Activated CD8-positive, alpha-beta memory T cell treated with anti-CD3 and anti-CD28 coated beads, Interleukin-2, amount 50 U/mL, for 1 hour (primary cell): ENCODE data around the gene DDX31.

Source experiments
- DNase-seq: peaks from one replicate; pipeline ENCODE4 v3.0.0-alpha.2; 2020; ENCODE audit errors: extremely low read depth

The DDX31 gene

GRCh38 chr9:132596200-132596599, 73.6 kb downstream of the DDX31 start:
- no peak for DNase-seq

- DNase-seq, result no peak
These were observed 74.5 kb downstream of the DDX31 start for GRCh38 chr9:132595319-132595718.

GRCh38 chr9:132594412-132594811, 75.4 kb downstream of the DDX31 start:
- DNase-seq, result no peak

- no peak for DNase-seq
These were observed 77.3 kb downstream of the DDX31 start for GRCh38 chr9:132592451-132592850.

- no peak for DNase-seq
These were observed 78.0 kb downstream of the DDX31 start for GRCh38 chr9:132591751-132592314.

- DNase-seq, result no peak
These were observed 78.5 kb downstream of the DDX31 start for GRCh38 chr9:132591244-132591643.

GRCh38 chr9:132590318-132591182, 79.2 kb downstream of the DDX31 start:
- no peak for DNase-seq

- DNase-seq, result no peak
These were observed 79.8 kb downstream of the DDX31 start for GRCh38 chr9:132590037-132590317.

GRCh38 chr9:132589148-132590036, 80.4 kb downstream of the DDX31 start:
- DNase-seq, result no peak

GRCh38 chr9:132588501-132589147, 81.2 kb downstream of the DDX31 start:
- no peak for DNase-seq

GRCh38 chr9:132588098-132588497, 81.7 kb downstream of the DDX31 start:
- no peak for DNase-seq

GRCh38 chr9:132587592-132587955, 82.2 kb downstream of the DDX31 start:
- DNase-seq, result no peak

- DNase-seq, result no peak
These were observed 82.8 kb downstream of the DDX31 start for GRCh38 chr9:132586830-132587591.

- DNase-seq, result no peak
These were observed 83.6 kb downstream of the DDX31 start for GRCh38 chr9:132585954-132586829.

GRCh38 chr9:132584601-132585560, 84.9 kb downstream of the DDX31 start:
- DNase-seq, result no peak

GRCh38 chr9:132583584-132584304, 86.0 kb downstream of the DDX31 start:
- DNase-seq, result no peak

- DNase-seq, result no peak
These were observed 86.8 kb downstream of the DDX31 start for GRCh38 chr9:132582786-132583583.

GRCh38 chr9:132582276-132582785, 87.5 kb downstream of the DDX31 start, which contains the start of gene BARHL1:
Gene BARHL1, plus strand, starts transcription at chr9:132582606. Its CDS starts 192 bp downstream, at chr9:132582798.
- DNase-seq, result no peak
